DND-41 (cell line): ENCODE measurements around the gene ABL2.

Experiments
- CTCF ChIP-seq: IDR thresholded peaks from 2 replicates; pipeline ENCODE4 v1.5.1; 2012; ENCODE audit warnings: borderline replicate concordance, low read length, moderate library complexity, mild to moderate bottlenecking; ENCODE audit not compliant: poor library complexity, severe bottlenecking; ENCODE audit errors: extremely low read depth
- EZH2 ChIP-seq: IDR thresholded peaks from 3 replicates; pipeline ENCODE4 v1.6.1; 2012; ENCODE audit warnings: borderline replicate concordance, low read depth, mild to moderate bottlenecking, moderate library complexity, low read length, inconsistent platforms; ENCODE audit not compliant: severe bottlenecking

DNA sequence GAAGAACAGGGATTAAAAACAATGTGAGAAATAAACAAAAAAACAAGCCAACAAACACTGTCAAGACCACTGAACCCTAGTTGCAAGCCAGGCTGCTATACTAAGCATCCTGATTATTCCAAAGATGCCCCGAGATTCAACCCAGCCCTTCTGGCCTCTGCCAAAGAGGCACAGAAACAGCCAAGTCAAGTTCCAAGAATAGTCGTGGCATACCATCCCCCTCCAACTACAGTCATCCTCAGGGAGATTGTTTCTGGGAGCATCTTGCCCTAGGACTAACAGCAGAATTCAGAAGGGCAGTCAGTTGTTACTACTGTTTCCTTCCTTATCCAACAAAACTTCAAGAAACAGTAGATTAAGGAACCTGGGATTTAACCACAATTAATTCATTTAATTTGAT, 52.3 kb downstream of the ABL2 start:
- TF ChIP-seq CTCF (no peak), EZH2 (no peak)
